GM19193 (cell line): Measurements from ENCODE around the gene C16orf82.

Experiments used
- POLR2A ChIP-seq: IDR thresholded peaks from 4 replicates; pipeline ENCODE4 v1.6.1; 2011; ENCODE audit not compliant: insufficient read depth, insufficient read length; ENCODE audit errors: extremely low read depth

Gene C16orf82

DNA sequence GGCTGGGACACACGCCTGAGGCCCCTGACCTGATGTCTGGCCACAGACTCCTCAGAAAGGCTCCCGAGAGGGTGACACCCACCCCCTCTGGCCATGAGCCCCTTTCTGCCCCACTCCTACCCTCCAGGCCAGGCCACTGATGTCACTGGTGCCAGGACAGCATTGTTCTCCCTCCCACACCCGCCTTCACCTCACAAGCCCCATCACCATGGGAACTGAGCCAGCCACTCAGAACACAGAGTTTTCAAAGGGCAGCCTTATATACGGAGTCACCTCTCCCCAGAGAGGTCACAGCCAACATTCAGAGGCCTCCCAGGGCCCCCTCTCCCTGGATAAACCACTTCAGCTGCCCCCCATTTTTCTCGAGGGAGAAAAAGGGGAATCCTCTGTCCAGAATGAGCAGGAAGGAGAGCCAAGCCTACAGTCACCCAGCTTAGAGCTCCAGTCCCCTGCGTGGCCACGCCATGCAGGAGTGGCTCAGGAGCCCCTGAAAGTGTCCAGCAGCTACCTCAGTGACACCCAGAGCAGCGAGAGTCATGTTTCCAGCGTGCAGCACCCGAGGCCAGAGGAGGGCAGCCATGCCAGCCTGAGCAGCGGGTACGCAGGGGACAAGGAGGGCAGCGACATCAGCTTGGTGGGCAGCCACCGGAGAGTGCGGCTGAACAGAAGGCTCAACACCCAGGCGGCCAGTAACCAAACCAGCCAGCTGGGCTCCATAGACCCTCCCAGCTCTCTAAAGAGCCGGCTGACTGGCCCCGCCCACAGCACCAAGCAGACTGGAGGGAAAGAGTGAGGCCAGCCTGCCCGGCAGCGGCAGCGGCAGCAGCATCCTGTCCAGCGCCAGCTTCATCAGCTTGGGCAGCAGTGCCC lies at the start of gene C16orf82:
Gene C16orf82 (plus strand): TSS at position 260 of the 870 bp plus-strand sequence.
- no peak for TF ChIP-seq POLR2A

DNA sequence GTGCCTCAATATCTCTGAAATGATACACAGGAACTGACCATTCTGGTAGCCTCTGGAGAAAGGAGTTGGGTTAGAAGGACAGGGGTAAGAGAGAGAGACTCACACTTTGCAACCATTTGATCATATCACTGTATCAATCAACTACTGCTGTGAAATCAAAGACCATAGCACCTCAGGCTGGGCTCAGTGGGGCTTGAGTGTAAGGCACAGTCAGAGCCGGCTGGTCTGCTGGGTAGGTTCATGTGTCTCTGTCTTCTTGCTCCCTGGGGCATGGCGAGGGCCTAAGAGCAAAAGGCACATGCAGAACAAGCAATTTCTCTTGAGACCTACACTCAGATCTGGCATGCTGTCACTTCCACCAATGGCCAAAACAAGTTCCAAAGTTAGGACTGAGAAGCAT lies 46.7 kb upstream of the C16orf82 start:
- no peak for TF ChIP-seq POLR2A

DNA sequence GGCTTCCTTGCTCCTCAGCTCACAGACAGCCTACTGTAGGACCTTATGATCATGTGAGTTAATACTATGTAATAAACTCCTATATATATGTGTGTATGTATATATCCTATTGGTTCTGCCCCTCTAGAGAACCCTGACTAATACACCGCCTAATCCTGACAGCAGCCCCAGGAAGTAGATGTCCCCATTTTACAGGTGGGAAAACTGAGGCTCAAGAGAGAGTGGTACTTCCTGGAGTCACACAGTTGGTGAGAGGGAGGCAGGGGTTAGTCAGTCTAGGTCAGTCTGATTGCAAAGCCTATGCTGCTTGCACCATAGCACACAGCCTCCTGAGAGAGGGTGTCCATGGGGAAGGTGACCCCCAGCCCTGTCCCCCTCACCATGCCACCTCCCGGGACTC lies 42.7 kb upstream of the C16orf82 start:
- no peak for TF ChIP-seq POLR2A

DNA sequence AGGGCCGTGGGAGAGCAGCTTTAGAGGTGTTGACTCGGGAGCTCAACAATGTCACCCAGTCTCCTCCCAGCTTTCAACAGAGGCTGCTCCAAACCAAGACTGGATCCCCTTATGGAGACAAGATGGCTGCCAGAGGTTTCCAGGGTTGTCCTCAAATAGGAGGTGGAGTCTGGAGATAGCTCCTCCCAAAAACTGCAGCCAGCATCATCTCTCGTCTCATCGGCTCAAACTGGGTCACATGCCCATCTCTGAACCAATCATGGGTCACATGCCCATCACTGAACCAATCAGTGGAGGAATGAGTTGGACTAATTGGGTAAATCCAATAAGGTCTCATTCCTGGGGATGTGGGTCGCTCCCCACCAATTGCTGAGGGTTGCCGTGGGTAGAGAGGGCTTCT lies 41.1 kb upstream of the C16orf82 start:
- TF ChIP-seq POLR2A, result no peak

- TF ChIP-seq POLR2A, result no peak
Observed at GRCh38 chr16:27027971-27028370, 38.8 kb upstream of the C16orf82 start.

- TF ChIP-seq POLR2A, result no peak
Observed at GRCh38 chr16:27028591-27029110, 38.1 kb upstream of the C16orf82 start.

- TF ChIP-seq POLR2A, result no peak
Observed at GRCh38 chr16:27029525-27029924, 37.2 kb upstream of the C16orf82 start.

GRCh38 chr16:27033281-27033979 lies 33.3 kb upstream of the C16orf82 start:
- TF ChIP-seq POLR2A, result no peak

GRCh38 chr16:27040732-27041131 lies 26.0 kb upstream of the C16orf82 start:
- no peak for TF ChIP-seq POLR2A

GRCh38 chr16:27046958-27047518 lies 19.7 kb upstream of the C16orf82 start:
- no peak for TF ChIP-seq POLR2A

- TF ChIP-seq POLR2A, result no peak
Observed at GRCh38 chr16:27048316-27048715, 18.4 kb upstream of the C16orf82 start.

DNA sequence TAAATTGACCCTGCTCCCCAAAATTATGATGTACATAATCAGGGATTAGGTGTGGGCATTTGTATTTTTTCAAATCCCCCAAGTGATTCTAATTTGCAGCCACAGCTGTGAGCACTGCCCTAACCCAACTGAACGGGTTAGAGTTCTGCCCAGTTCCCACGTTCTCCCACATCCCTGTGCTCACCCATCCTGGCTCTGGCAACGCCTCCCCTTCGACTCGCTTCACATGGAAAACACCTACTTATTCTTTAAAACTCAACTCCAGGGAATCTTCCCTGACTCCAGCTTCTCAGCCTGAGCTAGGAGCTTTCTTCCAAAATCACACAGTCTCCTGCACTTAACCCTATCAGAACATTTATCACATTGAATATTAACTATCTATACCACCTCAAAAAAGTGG lies 17.6 kb upstream of the C16orf82 start:
- no peak for TF ChIP-seq POLR2A

GRCh38 chr16:27052007-27052406 lies 14.7 kb upstream of the C16orf82 start:
- no peak for TF ChIP-seq POLR2A

- no peak for TF ChIP-seq POLR2A
Observed at GRCh38 chr16:27053996-27054395, 12.7 kb upstream of the C16orf82 start.

GRCh38 chr16:27058299-27058698 lies 8.4 kb upstream of the C16orf82 start:
- TF ChIP-seq POLR2A, result no peak
